K562 (cell line): ENCODE measurements around the gene MYL9. TPM values are rescaled to one million over a fixed set of nuclear protein-coding genes. Genes with fewer than 3 reads are reported as not detected.
"Not testable (repeated sequence)": the region's sequence is repeated elsewhere in the genome, so short reads cannot be mapped to it uniquely, and the experiment has no call there.

Experiments
- ATAC-seq: fragments of 200-7000 bp; cut with Tn5 transposase; 3 replicates; pipeline ENCODE4 v1.9.1; 2020; ENCODE audit warnings: moderate library complexity
- BruUV-seq: library from RNA; stranded (reverse); fragments of 400-500 nt; replicated peaks from 2 replicates; lab custom pipeline; 2021; lab: Mats Ljungman, UMichigan
- CTCF ChIA-PET: fragments of 300-600 bp; formaldehyde crosslinking; extraction: SDS; loops from one replicate; lab custom pipeline; 2021; ENCODE audit warnings: low intra/inter-chr PET ratio; lab: Yijun Ruan, JAX
- POLR2A ChIA-PET: fragments of 300-600, 350-650 bp; sonication (Branson Sonifier 250); formaldehyde crosslinking; extraction: SDS; loops from one replicate; lab custom pipeline; 2021; ENCODE audit warnings: antibody characterized with exemption, inconsistent platforms; lab: Yijun Ruan, JAX
- DNase-seq, 4 experiments: peaks; one replicate each; pipeline versions ENCODE4 v3.0.0 to v3.0.0-alpha.2; 2011 to 2018; ENCODE audit warnings: low spot score in 3 of 4, mixed read lengths in 3 of 4; ENCODE audit errors: extremely low read depth in 1 of 4
- FAIRE-seq: peaks from 2 replicates; lab custom pipeline; 2011; peaks lifted over from hg19 to GRCh38; lab: Jason Lieb, UNC
- H2AFZ ChIP-seq: 2 replicates; pipeline ENCODE4 v1.6.0; 2011; ENCODE audit warnings: low read depth, low read length, control low read depth, inconsistent platforms
- H3K27ac ChIP-seq: fragments of 200-600 bp; 3 replicates; pipeline ENCODE4 v1.8.0; 2011; ENCODE audit warnings: low read depth, mild to moderate bottlenecking, control low read depth, inconsistent platforms, low read length, moderate library complexity, mixed read lengths; ENCODE audit errors: extremely low read depth
- H3K27me3 ChIP-seq, 2 experiments: fragments of 300-600 bp in 1 of 2; 2 replicates in 1 of 2; 3 replicates in 1 of 2; pipeline versions ENCODE4 v1.6.0 to v1.8.0; 2011; ENCODE audit warnings: inconsistent platforms in 2 of 2, low read length in 2 of 2, mild to moderate bottlenecking in 1 of 2, mixed read lengths in 1 of 2, moderate library complexity in 1 of 2; ENCODE audit not compliant: control insufficient read depth in 2 of 2, insufficient read depth in 2 of 2
- H3K36me3 ChIP-seq: fragments of 300-600 bp; 3 replicates; pipeline ENCODE4 v1.8.0; 2011; ENCODE audit warnings: mild to moderate bottlenecking, low read length, inconsistent platforms; ENCODE audit not compliant: control insufficient read depth, insufficient read depth
- H3K4me1 ChIP-seq, 2 experiments: fragments of 200-600 bp in 1 of 2; replicated peaks in 1 of 2; 2 replicates in 1 of 2; 3 replicates in 1 of 2; pipeline versions ENCODE4 v1.5.1 to v1.8.0; 2011; ENCODE audit warnings: inconsistent platforms in 2 of 2, low read length in 2 of 2, mild to moderate bottlenecking in 1 of 2, mixed read lengths in 1 of 2, moderate library complexity in 1 of 2; ENCODE audit not compliant: control insufficient read depth in 2 of 2, insufficient read depth in 2 of 2
- H3K4me2 ChIP-seq: 2 replicates; pipeline ENCODE4 v1.6.1; 2011; ENCODE audit warnings: low read length, control low read depth, inconsistent platforms, mixed read lengths; ENCODE audit not compliant: insufficient read depth
- H3K4me3 ChIP-seq: fragments of 200-600 bp; sonication (generic), shearing (Covaris generic); 2 replicates; pipeline ENCODE4 v1.5.1; 2016; ENCODE audit warnings: control low read depth, inconsistent platforms
- H3K79me2 ChIP-seq: fragments of 200-600 bp; 3 replicates; pipeline ENCODE4 v1.8.0; 2011; ENCODE audit warnings: low read length, inconsistent platforms; ENCODE audit not compliant: control insufficient read depth, insufficient read depth
- H3K9ac ChIP-seq, 2 experiments: 2 replicates each; pipeline versions ENCODE4 v1.6.0 to v1.6.1; 2011; ENCODE audit warnings: low read depth in 2 of 2, low read length in 2 of 2, control low read depth in 1 of 2, inconsistent platforms in 1 of 2, mild to moderate bottlenecking in 1 of 2, mixed read lengths in 1 of 2; ENCODE audit not compliant: insufficient read depth in 1 of 2
- H3K9me1 ChIP-seq: one replicate; pipeline ENCODE4 v1.6.0; 2011; ENCODE audit warnings: inconsistent platforms, mild to moderate bottlenecking, low read length, moderate library complexity; ENCODE audit not compliant: control insufficient read depth, insufficient read depth
- H3K9me3 ChIP-seq: replicated peaks from 2 replicates; pipeline ENCODE4 v1.5.1; 2011; ENCODE audit warnings: low read depth, low read length, inconsistent platforms; ENCODE audit not compliant: control insufficient read depth, insufficient read depth
- H4K20me1 ChIP-seq: replicated peaks from 2 replicates; pipeline ENCODE4 v1.6.1; 2011; ENCODE audit warnings: low read length, inconsistent platforms, mixed read lengths; ENCODE audit not compliant: control insufficient read depth, insufficient read depth
- ATF7 ChIP-seq: fragments of 450-650 bp; IDR thresholded peaks from 2 replicates; pipeline ENCODE4 v1.7.1; 2014; ENCODE audit warnings: mild to moderate bottlenecking, moderate library complexity
- BRF1 ChIP-seq: IDR thresholded peaks from 3 replicates; pipeline ENCODE4 v1.6.1; 2011; ENCODE audit warnings: borderline replicate concordance, mild to moderate bottlenecking; ENCODE audit not compliant: insufficient read length; ENCODE audit errors: extremely low read depth
- CCAR2 ChIP-seq: fragments of 200-400 bp; formaldehyde crosslinking; IDR thresholded peaks from 2 replicates; pipeline ENCODE4 v1.6.1; 2017; ENCODE audit warnings: mild to moderate bottlenecking, low read depth, low read length
- DACH1 ChIP-seq: fragments of 450-650 bp; IDR thresholded peaks from 2 replicates; pipeline ENCODE4 v1.6.1; 2018; ENCODE audit not compliant: partially characterized antibody
- FOXA3 ChIP-seq, 2 experiments: fragments of 450-650 bp in 1 of 2; sonication (generic) in 1 of 2; formaldehyde crosslinking; IDR thresholded peaks in 1 of 2; conservative IDR thresholded peaks in 1 of 2; 2 replicates each; pipeline versions ENCODE4 v1.4.0 to v1.8.0; 2020 to 2022; ENCODE audit warnings: mild to moderate bottlenecking in 2 of 2, missing genetic modification reagents in 1 of 2
- SP1 ChIP-seq: sonication (generic); formaldehyde crosslinking; IDR thresholded peaks from 2 replicates; pipeline ENCODE4 v1.8.1; 2022; ENCODE audit warnings: mild to moderate bottlenecking, missing genetic modification reagents
- U2AF1 ChIP-seq: fragments of 200-400 bp; formaldehyde crosslinking; optimal IDR thresholded peaks from 2 replicates; pipeline ENCODE3; 2017; ENCODE audit warnings: mild to moderate bottlenecking, low read depth, low read length, moderate library complexity
- ZNF224 ChIP-seq: sonication (generic); formaldehyde crosslinking; IDR thresholded peaks from 2 replicates; pipeline ENCODE4 v1.8.0; 2022; ENCODE audit warnings: mild to moderate bottlenecking, missing genetic modification reagents
- WGBS: fragments of 100-300 bp; shearing (Covaris generic); methylation state at CpG from one replicate; pipeline ENCODE4 v1.1.6; 2016; ENCODE audit warnings: low coverage, mixed read lengths; ENCODE audit not compliant: insufficient coverage; ENCODE audit errors: missing lambda C conversion rate; 5-methylcytosine and 5-hydroxymethylcytosine counted together
- in situ Hi-C: fragments of 300-500 bp; cut with MboI; formaldehyde crosslinking; loops from 4 replicates; pipeline ENCODE4 v1.15.0; 2018; ENCODE audit warnings: inconsistent platforms, mixed read lengths
- intact Hi-C: fragments of 100-400 bp; cut with micrococcal nuclease; formaldehyde crosslinking; loops from 2 replicates; pipeline ENCODE4 v1.14.2; 2022
- polyA plus RNA-seq, 8 experiments: library from polyadenylated mRNA; depleted of rRNA in 4 of 8; stranded (reverse) in 5 of 8; unstranded in 3 of 8; fragments of >200 nt; fragmentation: Nextera tagmentation in 2 of 8; fragmentation: Illumina TruSeq in 1 of 8; extraction: Ambion mirVana in 2 of 8; extraction: Trizol in 1 of 8; gene quantifications; 2 replicates each; pipeline versions ENCODE4 v1.2.1 to v1.2.3, GENCODE V29; 2011 to 2014; ENCODE audit warnings: inconsistent platforms in 1 of 8, missing spikeins in 1 of 8
- total RNA-seq, 7 experiments: library from RNA; depleted of rRNA in 6 of 7; stranded (reverse); fragments of >200 nt in 6 of 7; fragmentation: Illumina TruSeq in 2 of 7; extraction: Trizol in 2 of 7; gene quantifications; 2 replicates each; pipeline versions ENCODE4 v1.2.1 to v1.2.3, GENCODE V29; 2011 to 2021; ENCODE audit warnings: low replicate concordance in 1 of 7

Gene MYL9
- total and polyA plus RNA-seq, 9 of the 15 experiments (the other 6 are each of a cell fraction or from before 2014, with no cell fraction given): 0.11 to 3.2 (median 0.81) TPM; not detected in 1

DNA sequence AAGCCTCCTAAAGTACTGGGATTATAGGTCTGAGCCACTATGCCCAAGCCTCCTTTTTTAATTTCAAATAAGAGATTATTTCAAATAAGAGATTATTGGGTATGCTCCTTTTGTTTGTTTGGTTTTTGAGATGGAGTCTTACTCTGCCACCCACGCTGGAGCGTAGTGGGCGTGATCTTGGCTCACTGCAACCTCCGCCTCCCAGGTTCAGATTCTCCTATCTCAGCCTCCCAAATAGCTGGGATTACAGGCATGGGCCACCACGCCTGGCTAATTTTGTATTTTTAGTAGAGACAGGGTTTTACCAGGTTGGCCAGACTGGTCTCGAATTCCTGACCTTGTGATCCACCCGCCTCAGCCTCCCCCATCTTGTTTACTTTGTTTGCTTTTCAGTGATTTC lies 18.9 kb upstream of the MYL9 start:
- in situ Hi-C loops, BruUV-seq, FAIRE-seq, H3K9me1 ChIP-seq, ATAC-seq, DNase-seq, H4K20me1 ChIP-seq, H3K27me3 ChIP-seq, H3K9ac ChIP-seq, H3K27ac ChIP-seq, H2AFZ ChIP-seq, H3K4me2 ChIP-seq, CTCF ChIA-PET, H3K4me1 ChIP-seq, H3K79me2 ChIP-seq, H3K4me3 ChIP-seq, H3K9me3 ChIP-seq, intact Hi-C loops: not testable (repeated sequence)
- H3K36me3 ChIP-seq: peaks cover 32% of the 10 kb centered on the region; the same call in 2 of the 3 replicates
- WGBS: 84% methylated on average over 7 of the region's 7 CpGs
- POLR2A ChIA-PET: interaction anchor here (1.6 kb wide), 1 partner anchor 25 kb away, joined by 4 read pairs; no protein-coding TSS in a partner anchor

DNA sequence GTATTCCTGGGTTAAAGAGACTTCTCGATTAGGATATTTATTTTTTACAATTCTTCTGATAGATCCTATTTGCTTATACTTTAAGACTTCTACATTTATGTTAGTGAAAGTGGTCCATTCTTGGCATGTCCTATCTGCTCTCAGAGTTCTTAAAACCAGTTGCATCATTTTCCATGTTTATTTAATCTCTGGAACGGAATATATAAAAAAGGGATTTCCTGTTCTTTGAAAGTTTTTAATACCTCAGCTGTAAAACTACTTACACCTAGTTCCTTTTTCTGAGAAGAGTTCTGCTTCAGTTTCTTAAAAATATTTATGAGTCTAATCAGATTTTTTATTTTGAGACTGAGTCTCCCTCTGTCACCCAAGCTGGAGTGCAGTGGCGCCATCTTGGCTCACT lies 18.0 kb upstream of the MYL9 start:
- H3K9me3 ChIP-seq: no peaks in the 10 kb centered on the region
- peaks cover 35% of the 10 kb centered on the region; the same call in 2 of the 3 replicates for H3K36me3 ChIP-seq
- WGBS: 88% methylated on average over 3 of the region's 3 CpGs
- H3K79me2 ChIP-seq: no peaks in the 10 kb centered on the region
- FAIRE-seq (no peak), ATAC-seq (no peak)
- H3K9me1 ChIP-seq: no peaks in the 10 kb centered on the region
- POLR2A ChIA-PET: interaction anchor here (1.6 kb wide), 1 partner anchor 24 kb away, joined by 4 read pairs; no protein-coding TSS in a partner anchor
- in situ Hi-C loops: no loop called here
- no peak for TF ChIP-seq DACH1
- TF ChIP-seq ZNF224 (CRISPR knock-in tag): no peak
- no peak for TF ChIP-seq FOXA3 (CRISPR knock-in tag; conservative IDR thresholded peaks at IDR 0.05 in 1 of 2, IDR thresholded peaks at IDR 0.05 in 1 of 2)
- TF ChIP-seq SP1: no peak
- TF ChIP-seq CCAR2: no peak
- no peak for TF ChIP-seq ATF7
- no peak for TF ChIP-seq BRF1
- TF ChIP-seq U2AF1: no peak
- TF ChIP-seq, all 486 proteins: peak for 0
- Histone ChIP-seq H3K27me3 (no peaks in the 10 kb centered on the region), H3K4me3 (no peak overlapping the region), H3K4me2 (no peak overlapping the region), H2AFZ (no peak overlapping the region), H3K9ac (no peak overlapping the region), H3K27ac (no peak overlapping the region), H4K20me1 (no peaks in the 10 kb centered on the region), H3K4me1 (no peaks in the 10 kb centered on the region; a peak in 1 of 5 replicates)
- no peak for DNase-seq
- intact Hi-C loops: no loop called here
- no TSS peak for BruUV-seq
- CTCF ChIA-PET: no interaction called here
